Lower lobe of right lung (tissue), 2 donors: ENCODE data around the gene PHB1. TPM values are rescaled to one million over a fixed set of nuclear protein-coding genes. Genes with fewer than 3 reads are reported as not detected.

Source experiments
- ATAC-seq, 2 donors: fragments of 200-7000 bp; cut with Tn5 transposase; one replicate each; pipeline ENCODE4 v1.9.1; 2020 to 2022; ENCODE audit warnings: mild to moderate bottlenecking in 2 of 2, moderate library complexity in 2 of 2
- DNase-seq: peaks from one replicate; pipeline ENCODE4 v3.0.0-alpha.2; 2020
- H3K27ac ChIP-seq: fragments of 200-600 bp; one replicate; pipeline ENCODE4 v1.8.0; 2022
- H3K27me3 ChIP-seq: fragments of 200-600 bp; one replicate; pipeline ENCODE4 v1.8.0; 2022; ENCODE audit warnings: low read depth
- H3K36me3 ChIP-seq: fragments of 200-600 bp; one replicate; pipeline ENCODE4 v1.8.0; 2022; ENCODE audit warnings: mild to moderate bottlenecking
- H3K4me1 ChIP-seq: fragments of 200-600 bp; one replicate; pipeline ENCODE4 v1.8.0; 2022
- H3K4me3 ChIP-seq: fragments of 200-600 bp; one replicate; pipeline ENCODE4 v1.8.0; 2022; ENCODE audit warnings: mild to moderate bottlenecking
- H3K9me3 ChIP-seq: fragments of 200-600 bp; one replicate; pipeline ENCODE4 v1.8.0; 2022
- CTCF ChIP-seq: fragments of 200-600 bp; IDR thresholded peaks from one replicate; pipeline ENCODE4 v1.8.0; 2022; ENCODE audit warnings: antibody characterized with exemption, mild to moderate bottlenecking
- intact Hi-C: fragments of 100-400 bp; cut with DNase I; formaldehyde crosslinking; loops from one replicate; pipeline ENCODE4 v1.11.0; 2022
- total RNA-seq: library from RNA; stranded (reverse); fragmentation: NEBNext Ultra II Directional; extraction: Animal tissue kit (Norgen Biotek cat#: 25700); gene quantifications from one replicate; pipeline ENCODE4 v1.2.1, GENCODE V29; 2021
- donor health status: DM: no; HTN: yes; CAD: no; lungs with severe emphysema.

The PHB1 gene
- total RNA-seq, 1 donor from 2014 or later = 113 TPM

GRCh38 chr17:49386373-49386772 is 28.3 kb downstream of the PHB1 start:
- H3K36me3 ChIP-seq = no peaks in the 10 kb centered on the region
- no peaks in the 10 kb centered on the region for H3K27me3 ChIP-seq
- no peak overlapping the region for H3K4me3 ChIP-seq
- no peak for DNase-seq
- ATAC-seq = no peak
- H3K27ac ChIP-seq = no peak overlapping the region
- peaks cover 33% of the 10 kb centered on the region for H3K4me1 ChIP-seq
- no peaks in the 10 kb centered on the region for H3K9me3 ChIP-seq
- intact Hi-C loops = no loop called here
- TF ChIP-seq CTCF = no peak

- H3K9me3 ChIP-seq = no peaks in the 10 kb centered on the region
- no peak overlapping the region for H3K27ac ChIP-seq
- intact Hi-C loops = no loop called here
- no peak for TF ChIP-seq CTCF
- no peak overlapping the region for H3K4me3 ChIP-seq
- no peaks in the 10 kb centered on the region for H3K27me3 ChIP-seq
- H3K4me1 ChIP-seq = peaks cover 19% of the 10 kb centered on the region
- no peak for DNase-seq
- ATAC-seq = no peak
- no peaks in the 10 kb centered on the region for H3K36me3 ChIP-seq
These were observed 29.7 kb downstream of the PHB1 start for GRCh38 chr17:49384951-49385350.

GRCh38 chr17:49383060-49383459 is 31.6 kb downstream of the PHB1 start:
- TF ChIP-seq CTCF = no peak
- intact Hi-C loops = no loop called here

GRCh38 chr17:49382556-49382955 is 32.1 kb downstream of the PHB1 start:
- H3K4me3 ChIP-seq = no peak overlapping the region
- intact Hi-C loops = no loop called here
- no peaks in the 10 kb centered on the region for H3K36me3 ChIP-seq
- H3K27me3 ChIP-seq = no peaks in the 10 kb centered on the region
- no peaks in the 10 kb centered on the region for H3K4me1 ChIP-seq
- H3K27ac ChIP-seq = no peak overlapping the region
- DNase-seq (no peak), ATAC-seq (no peak)
- no peaks in the 10 kb centered on the region for H3K9me3 ChIP-seq
- no peak for TF ChIP-seq CTCF

More at GRCh38 chr17:49383060-49383459, 31.6 kb downstream of the PHB1 start:
- no peak for ATAC-seq
- H3K27ac ChIP-seq = no peak overlapping the region
- H3K4me1 ChIP-seq = peaks cover 4% of the 10 kb centered on the region
- no peaks in the 10 kb centered on the region for H3K36me3 ChIP-seq
- no peaks in the 10 kb centered on the region for H3K9me3 ChIP-seq
- H3K27me3 ChIP-seq = no peaks in the 10 kb centered on the region
- no peak overlapping the region for H3K4me3 ChIP-seq
- no peak for DNase-seq

GRCh38 chr17:49381793-49382192 is 32.9 kb downstream of the PHB1 start:
- Histone ChIP-seq H3K9me3 (no peaks in the 10 kb centered on the region), H3K36me3 (no peaks in the 10 kb centered on the region), H3K27me3 (no peaks in the 10 kb centered on the region), H3K4me1 (no peaks in the 10 kb centered on the region), H3K4me3 (no peak overlapping the region), H3K27ac (no peak overlapping the region)
- TF ChIP-seq CTCF = no peak
- intact Hi-C loops = no loop called here
- no peak for ATAC-seq
- DNase-seq = no peak

- Histone ChIP-seq H3K4me1 (no peaks in the 10 kb centered on the region), H3K36me3 (no peaks in the 10 kb centered on the region), H3K27ac (no peak overlapping the region), H3K4me3 (no peak overlapping the region), H3K9me3 (no peaks in the 10 kb centered on the region), H3K27me3 (no peaks in the 10 kb centered on the region)
- intact Hi-C loops = no loop called here
- TF ChIP-seq CTCF = no peak
- ATAC-seq (peak; percentile 79 to 82), DNase-seq (no peak)
These were observed 33.6 kb downstream of the PHB1 start for GRCh38 chr17:49381033-49381432.
